ENCODE measurements around the gene FHOD3. TPM values are rescaled to one million over a fixed set of nuclear protein-coding genes. Genes with fewer than 3 reads are reported as not detected.

The FHOD3 gene
- total and polyA plus RNA-seq, 10 donors: 1.2 to 2.7 (median 1.9) TPM

GRCh38 chr18:36388310-36388709 is 90.8 kb downstream of the FHOD3 start:
- intact Hi-C loops (cut with DNase I; ENCODE audit: low total_unique reads): no loop called here

GRCh38 chr18:36389027-36389426 is 91.5 kb downstream of the FHOD3 start:
- Histone ChIP-seq H3K9me3 (peaks cover 0 to 11% (median 0%) of the 10 kb centered on the region in 8 donors), H3K4me1 (no peaks in the 10 kb centered on the region), H3K4me3 (no peak overlapping the region), H3K27me3 (replicated peaks in 1 of 7) (peaks cover 0 to 11% (median 0%) of the 10 kb centered on the region in 7 donors), H3K36me3 (no peaks in the 10 kb centered on the region), H3K27ac (no peak overlapping the region)
- 76 to 86% (median 82%) methylated on average over 7 of the region's 7 CpGs for WGBS, 5 donors
- DNase-seq: no peak
- intact Hi-C loops (cut with DNase I; ENCODE audit: low total_unique reads): no loop called here
- TF ChIP-seq CTCF (IDR thresholded peaks at IDR 0.05 in 8 of 11, conservative IDR thresholded peaks at IDR 0.05 in 3 of 11) (no peak), POLR2A (IDR thresholded peaks at IDR 0.05) (no peak), POLR2AphosphoS5 (IDR thresholded peaks at IDR 0.05) (no peak)

More at GRCh38 chr18:36388310-36388709, 90.8 kb downstream of the FHOD3 start:
- WGBS, 5 donors: 70 to 84% (median 81%) methylated on average over 4 of the region's 4 CpGs
- no peaks in the 10 kb centered on the region for H3K36me3 ChIP-seq
- TF ChIP-seq POLR2AphosphoS5 (IDR thresholded peaks at IDR 0.05) (no peak), CTCF (IDR thresholded peaks at IDR 0.05 in 8 of 11, conservative IDR thresholded peaks at IDR 0.05 in 3 of 11) (no peak)
- H3K9me3 ChIP-seq: peaks cover 0 to 3% (median 0%) of the 10 kb centered on the region in 8 donors
- DNase-seq: no peak
- H3K4me1 ChIP-seq: no peaks in the 10 kb centered on the region
- no peak overlapping the region for H3K4me3 ChIP-seq
- H3K27ac ChIP-seq: no peak overlapping the region
- H3K27me3 ChIP-seq (replicated peaks in 1 of 7): peaks cover 0 to 11% (median 0%) of the 10 kb centered on the region in 7 donors

- no peaks in the 10 kb centered on the region for H3K4me1 ChIP-seq
These were observed 92.5 kb downstream of the FHOD3 start for GRCh38 chr18:36389811-36390581.

More at GRCh38 chr18:36389811-36390581, 92.5 kb downstream of the FHOD3 start:
- Histone ChIP-seq H3K27ac (no peak overlapping the region), H3K27me3 (replicated peaks in 1 of 7) (peaks cover 0 to 11% (median 0%) of the 10 kb centered on the region in 7 donors), H3K9me3 (peaks cover 0 to 20% (median 7%) of the 10 kb centered on the region in 8 donors), H3K36me3 (no peaks in the 10 kb centered on the region), H3K4me3 (no peak overlapping the region)
- 55 to 85% (median 73%) methylated on average over 4 to 5 of the region's 5 CpGs for WGBS, 5 donors
- intact Hi-C loops (cut with DNase I; ENCODE audit: low total_unique reads): no loop called here
- TF ChIP-seq POLR2AphosphoS5 (IDR thresholded peaks at IDR 0.05) (no peak), POLR2A (IDR thresholded peaks at IDR 0.05) (no peak), CTCF (IDR thresholded peaks at IDR 0.05 in 8 of 11, conservative IDR thresholded peaks at IDR 0.05 in 3 of 11) (no peak)
- DNase-seq: no peak

Data from spleen (tissue), 11 donors.